Measurements from ENCODE around the gene CT47B1.

DNA sequence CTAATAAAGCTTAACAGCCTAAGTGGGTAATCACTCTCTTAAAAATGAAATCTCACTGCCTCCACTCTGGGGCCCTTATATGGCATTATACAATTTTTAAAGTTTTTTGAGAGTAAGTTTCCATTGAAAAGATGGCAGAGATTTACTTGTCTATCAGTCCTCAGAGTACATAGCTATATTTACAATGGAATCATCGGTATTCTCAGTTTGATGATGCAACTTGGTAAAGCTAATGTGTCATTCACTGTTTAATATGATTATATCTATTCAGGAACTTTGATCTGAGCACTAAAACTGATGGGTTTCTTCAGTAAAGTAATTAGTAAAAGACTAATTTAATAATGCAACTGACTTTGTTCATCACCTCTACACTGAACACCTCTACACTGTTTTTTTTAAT, 51.6 kb downstream of the CT47B1 start:
- TF ChIP-seq POLR2A (IDR thresholded peaks at IDR 0.05; ENCODE audit: extremely low read depth, insufficient read length) (no peak), MYC (IDR thresholded peaks at IDR 0.05; ENCODE audit: low read depth, low read length) (no peak)
- TF ChIP-seq, protein P1, sequence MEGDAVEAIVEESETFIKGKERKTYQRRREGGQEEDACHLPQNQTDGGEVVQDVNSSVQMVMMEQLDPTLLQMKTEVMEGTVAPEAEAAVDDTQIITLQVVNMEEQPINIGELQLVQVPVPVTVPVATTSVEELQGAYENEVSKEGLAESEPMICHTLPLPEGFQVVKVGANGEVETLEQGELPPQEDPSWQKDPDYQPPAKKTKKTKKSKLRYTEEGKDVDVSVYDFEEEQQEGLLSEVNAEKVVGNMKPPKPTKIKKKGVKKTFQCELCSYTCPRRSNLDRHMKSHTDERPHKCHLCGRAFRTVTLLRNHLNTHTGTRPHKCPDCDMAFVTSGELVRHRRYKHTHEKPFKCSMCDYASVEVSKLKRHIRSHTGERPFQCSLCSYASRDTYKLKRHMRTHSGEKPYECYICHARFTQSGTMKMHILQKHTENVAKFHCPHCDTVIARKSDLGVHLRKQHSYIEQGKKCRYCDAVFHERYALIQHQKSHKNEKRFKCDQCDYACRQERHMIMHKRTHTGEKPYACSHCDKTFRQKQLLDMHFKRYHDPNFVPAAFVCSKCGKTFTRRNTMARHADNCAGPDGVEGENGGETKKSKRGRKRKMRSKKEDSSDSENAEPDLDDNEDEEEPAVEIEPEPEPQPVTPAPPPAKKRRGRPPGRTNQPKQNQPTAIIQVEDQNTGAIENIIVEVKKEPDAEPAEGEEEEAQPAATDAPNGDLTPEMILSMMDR (IDR thresholded peaks at IDR 0.05; ENCODE audit: low read depth, low read length): no peak
- TF ChIP-seq, protein P2, sequence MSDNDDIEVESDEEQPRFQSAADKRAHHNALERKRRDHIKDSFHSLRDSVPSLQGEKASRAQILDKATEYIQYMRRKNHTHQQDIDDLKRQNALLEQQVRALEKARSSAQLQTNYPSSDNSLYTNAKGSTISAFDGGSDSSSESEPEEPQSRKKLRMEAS (IDR thresholded peaks at IDR 0.05; ENCODE audit: low read depth, low read length): no peak

All from NB4 (cell line).